ENCODE measurements around the gene AADACL4. TPM values are rescaled to one million over a fixed set of nuclear protein-coding genes. Genes with fewer than 3 reads are reported as not detected.

Gene AADACL4
- total and polyA plus RNA-seq, 9 of the 15 experiments (the other 6 are each of a cell fraction or from before 2014, with no cell fraction given) = not detected

- peak in 1 of 2 experiments; percentile 81; a peak in 1 of 4 replicates for TF ChIP-seq BCLAF1 (IDR thresholded peaks at IDR 0.05; ENCODE audit: borderline replicate concordance in 1 of 2, control insufficient read depth in 1 of 2, low read depth in 2 of 2, low read length in 1 of 2)
- TF ChIP-seq ASH1L (IDR thresholded peaks at IDR 0.05; ENCODE audit: borderline replicate concordance, low read depth, partially characterized antibody) = peak; percentile 74
- TF ChIP-seq MLLT1 (IDR thresholded peaks at IDR 0.05) = peak; percentile 92 to 95
- 0 out of 2 replicates have a peak, but pooled peaks have one; percentile 31 for TF ChIP-seq SMARCE1 (IDR thresholded peaks at IDR 0.05)
- TF ChIP-seq SMARCA5 (IDR thresholded peaks at IDR 0.05) = peak; percentile 86
- peak; percentile 70 for TF ChIP-seq ARID1B (IDR thresholded peaks at IDR 0.05)
- TF ChIP-seq HDGF (IDR thresholded peaks at IDR 0.05) = peak; percentile 86
- TF ChIP-seq ELF4 (CRISPR knock-in tag; IDR thresholded peaks at IDR 0.05) = peak; percentile 83
- peak in 1 of 2 experiments; percentile 7 for TF ChIP-seq NCOA2 (IDR thresholded peaks at IDR 0.05; ENCODE audit: partially characterized antibody in 2 of 2)
- TF ChIP-seq KAT8 (IDR thresholded peaks at IDR 0.05; ENCODE audit: low read depth) = peak; percentile 70; the same call in 1 of the 2 replicates
- TF ChIP-seq PTBP1 (IDR thresholded peaks at IDR 0.05; ENCODE audit: low read depth, low read length) = peak; percentile 69; the same call in 1 of the 2 replicates
- TF ChIP-seq KHSRP (IDR thresholded peaks at IDR 0.05) = peak; percentile 40; the same call in 1 of the 2 replicates
- 0 out of 2 replicates have a peak, but pooled peaks have one; percentile 12 for TF ChIP-seq HDAC2 (IDR thresholded peaks at IDR 0.05)
These were observed 14.1 kb downstream of the AADACL4 start (continued) for GRCh38 chr1:12657885-12658512.

Measured in K562 (cell line).